Thymus (tissue), 11 donors: ENCODE data around the gene SLC5A5. TPM values are rescaled to one million over a fixed set of nuclear protein-coding genes. Genes with fewer than 3 reads are reported as not detected.
"Not testable (repeated sequence)": the region's sequence is repeated elsewhere in the genome, so short reads cannot be mapped to it uniquely, and the experiment has no call there.

ENCODE experiments used
- DNase-seq, 9 donors: peaks; one replicate each; pipeline ENCODE4 v3.0.0-alpha.2; 2013; ENCODE audit warnings: low spot score in 9 of 9, low read depth in 6 of 9, missing footprints in 1 of 9
- H3K27ac ChIP-seq, 2 donors: one replicate each; pipeline ENCODE4 v1.5.1; 2013; ENCODE audit warnings: control low read depth in 1 of 2, low read depth in 1 of 2, low read length in 1 of 2, mild to moderate bottlenecking in 1 of 2, moderate library complexity in 1 of 2
- H3K27me3 ChIP-seq, 2 donors: one replicate each; pipeline ENCODE4 v1.5.1; 2013; ENCODE audit warnings: low read length in 1 of 2; ENCODE audit not compliant: control insufficient read depth in 2 of 2, insufficient read depth in 1 of 2
- H3K36me3 ChIP-seq, 2 donors: one replicate each; pipeline ENCODE4 v1.5.1; 2013; ENCODE audit warnings: low read length in 1 of 2, mild to moderate bottlenecking in 1 of 2, moderate library complexity in 1 of 2; ENCODE audit not compliant: control insufficient read depth in 2 of 2, insufficient read depth in 2 of 2
- H3K4me1 ChIP-seq, 2 donors: one replicate each; pipeline ENCODE4 v1.5.1; 2013; ENCODE audit warnings: low read length in 2 of 2; ENCODE audit not compliant: control insufficient read depth in 2 of 2, insufficient read depth in 2 of 2
- H3K4me3 ChIP-seq, 2 donors: one replicate each; pipeline ENCODE4 v1.5.1; 2013; ENCODE audit warnings: low read length in 2 of 2, control low read depth in 1 of 2, mild to moderate bottlenecking in 1 of 2
- H3K9me3 ChIP-seq, 2 donors: one replicate each; pipeline ENCODE4 v1.5.1; 2013; ENCODE audit warnings: low read length in 1 of 2, mild to moderate bottlenecking in 1 of 2; ENCODE audit not compliant: control insufficient read depth in 2 of 2, insufficient read depth in 1 of 2
- WGBS: extraction: QIAGEN DNeasy Blood & Tissue Kit; methylation state at CpG from one replicate; pipeline ENCODE4 v1.1.7; 2013; 5-methylcytosine and 5-hydroxymethylcytosine counted together
- polyA plus RNA-seq: library from polyadenylated mRNA; stranded (reverse); fragments of 200-250 nt; gene quantifications from one replicate; pipeline ENCODE4 v1.2.3, GENCODE V29; 2013
- total RNA-seq: library from RNA; stranded (reverse); fragments of 120-200 nt; gene quantifications from one replicate; pipeline ENCODE4 v1.2.4, GENCODE V29; 2013
- donor health status: healthy.

The SLC5A5 gene
- total and polyA plus RNA-seq, 2 donors, result 0.09 to 0.25 TPM

GRCh38 chr19:17877696-17878095 is 6.0 kb downstream of the SLC5A5 start:
- DNase-seq, result no peak
- H3K4me3 ChIP-seq, result no peak overlapping the region
- H3K27me3 ChIP-seq, result peaks cover 12 to 30% of the 10 kb centered on the region in 2 donors
- no peaks in the 10 kb centered on the region for H3K36me3 ChIP-seq
- peaks cover 0 to 5% of the 10 kb centered on the region in 2 donors for H3K9me3 ChIP-seq
- WGBS, result 94% methylated on average over 16 of the region's 16 CpGs
- H3K4me1 ChIP-seq, result peaks cover 5 to 11% of the 10 kb centered on the region in 2 donors
- H3K27ac ChIP-seq, result no peak overlapping the region

- Histone ChIP-seq H3K27me3 (peaks cover 2 to 13% of the 10 kb centered on the region in 2 donors), H3K4me1 (no peaks in the 10 kb centered on the region), H3K36me3 (no peaks in the 10 kb centered on the region), H3K4me3 (no peak overlapping the region), H3K9me3 (no peaks in the 10 kb centered on the region), H3K27ac (no peak overlapping the region)
- WGBS, result 93% methylated on average over 7 of the region's 7 CpGs
- DNase-seq, result no peak
These were observed 7.7 kb downstream of the SLC5A5 start for GRCh38 chr19:17879466-17879865.

DNA sequence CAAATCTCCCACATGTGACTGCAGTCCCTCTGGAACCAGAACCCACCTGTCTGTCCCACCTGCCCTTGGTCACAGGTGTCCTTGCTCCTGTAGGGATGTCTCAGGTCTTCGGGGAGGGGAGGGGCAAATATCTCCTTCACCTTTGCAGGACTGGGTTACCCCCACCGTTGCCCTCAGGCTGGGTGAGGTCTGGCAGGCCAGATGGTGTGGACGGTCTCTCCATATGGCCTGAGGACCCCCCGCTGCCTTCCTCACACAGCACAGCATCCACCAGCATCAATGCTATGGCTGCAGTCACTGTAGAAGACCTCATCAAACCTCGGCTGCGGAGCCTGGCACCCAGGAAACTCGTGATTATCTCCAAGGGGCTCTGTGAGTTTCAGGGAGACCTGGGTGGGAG is 10.0 kb downstream of the SLC5A5 start:
- Histone ChIP-seq H3K36me3 (no peaks in the 10 kb centered on the region), H3K9me3 (no peaks in the 10 kb centered on the region), H3K27me3 (peaks cover 0 to 3% of the 10 kb centered on the region in 2 donors), H3K4me1 (no peaks in the 10 kb centered on the region), H3K4me3 (no peak overlapping the region), H3K27ac (no peak overlapping the region)
- 92% methylated on average over 7 of the region's 7 CpGs for WGBS
- DNase-seq, result no peak

DNA sequence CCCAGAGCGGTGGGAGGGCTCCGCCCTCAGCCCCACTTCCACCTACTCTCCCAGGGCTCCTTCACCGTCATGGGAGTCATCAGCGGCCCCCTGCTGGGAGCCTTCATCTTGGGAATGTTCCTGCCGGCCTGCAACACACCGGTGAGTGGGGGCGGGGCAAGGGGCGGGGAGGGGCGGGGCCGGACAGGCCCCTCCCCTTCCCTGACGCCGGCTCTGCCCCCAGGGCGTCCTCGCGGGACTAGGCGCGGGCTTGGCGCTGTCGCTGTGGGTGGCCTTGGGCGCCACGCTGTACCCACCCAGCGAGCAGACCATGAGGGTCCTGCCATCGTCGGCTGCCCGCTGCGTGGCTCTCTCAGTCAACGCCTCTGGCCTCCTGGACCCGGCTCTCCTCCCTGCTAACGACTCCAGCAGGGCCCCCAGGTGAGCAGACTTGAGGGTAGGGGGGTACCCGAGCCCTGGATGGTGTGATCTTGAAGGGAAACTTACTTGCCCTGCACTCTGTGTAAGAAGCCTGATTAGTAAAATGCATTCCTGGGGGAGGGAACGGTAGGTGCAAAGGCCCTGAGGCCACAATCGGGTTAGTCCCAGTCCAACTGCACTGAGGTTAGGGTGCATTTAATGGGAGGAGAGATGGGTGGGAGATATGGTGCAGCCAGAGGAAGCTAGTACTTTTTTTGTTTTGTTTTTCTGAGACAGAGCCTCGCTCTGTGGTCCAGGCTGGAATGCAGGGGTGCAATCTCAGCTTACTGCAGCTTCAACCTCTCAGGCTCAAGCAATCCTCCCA is 12.1 kb downstream of the SLC5A5 start:
- no peak for DNase-seq
- Histone ChIP-seq H3K27me3 (no peaks in the 10 kb centered on the region), H3K9me3 (no peaks in the 10 kb centered on the region), H3K36me3 (no peaks in the 10 kb centered on the region), H3K4me1 (no peaks in the 10 kb centered on the region), H3K27ac (no peak overlapping the region), H3K4me3 (no peak overlapping the region)
- 92% methylated on average over 33 of the region's 33 CpGs for WGBS

- no peaks in the 10 kb centered on the region for H3K27me3 ChIP-seq
- DNase-seq, result no peak
- H3K27ac ChIP-seq, result no peak overlapping the region
- WGBS, result 95% methylated on average over 7 of the region's 7 CpGs
- H3K4me1 ChIP-seq, result no peaks in the 10 kb centered on the region
- H3K4me3 ChIP-seq, result no peak overlapping the region
- H3K9me3 ChIP-seq, result no peaks in the 10 kb centered on the region
- no peaks in the 10 kb centered on the region for H3K36me3 ChIP-seq
These were observed 14.8 kb downstream of the SLC5A5 start for GRCh38 chr19:17886515-17886914.

- H3K27me3 ChIP-seq, result not testable (repeated sequence)
- 92% methylated on average over 4 of the region's 4 CpGs for WGBS
These were observed 15.5 kb downstream of the SLC5A5 start for GRCh38 chr19:17887221-17887620.

GRCh38 chr19:17888260-17888659 is 16.5 kb downstream of the SLC5A5 start:
- Histone ChIP-seq H3K4me1 (no peaks in the 10 kb centered on the region), H3K27ac (no peak overlapping the region), H3K4me3 (no peak overlapping the region), H3K9me3 (no peaks in the 10 kb centered on the region), H3K36me3 (no peaks in the 10 kb centered on the region), H3K27me3 (no peaks in the 10 kb centered on the region)
- 96% methylated on average over 7 of the region's 7 CpGs for WGBS
- DNase-seq, result no peak

More at GRCh38 chr19:17887221-17887620, 15.5 kb downstream of the SLC5A5 start:
- H3K27ac ChIP-seq, DNase-seq, H3K4me3 ChIP-seq, H3K36me3 ChIP-seq, H3K4me1 ChIP-seq, H3K9me3 ChIP-seq: not testable (repeated sequence)

DNA sequence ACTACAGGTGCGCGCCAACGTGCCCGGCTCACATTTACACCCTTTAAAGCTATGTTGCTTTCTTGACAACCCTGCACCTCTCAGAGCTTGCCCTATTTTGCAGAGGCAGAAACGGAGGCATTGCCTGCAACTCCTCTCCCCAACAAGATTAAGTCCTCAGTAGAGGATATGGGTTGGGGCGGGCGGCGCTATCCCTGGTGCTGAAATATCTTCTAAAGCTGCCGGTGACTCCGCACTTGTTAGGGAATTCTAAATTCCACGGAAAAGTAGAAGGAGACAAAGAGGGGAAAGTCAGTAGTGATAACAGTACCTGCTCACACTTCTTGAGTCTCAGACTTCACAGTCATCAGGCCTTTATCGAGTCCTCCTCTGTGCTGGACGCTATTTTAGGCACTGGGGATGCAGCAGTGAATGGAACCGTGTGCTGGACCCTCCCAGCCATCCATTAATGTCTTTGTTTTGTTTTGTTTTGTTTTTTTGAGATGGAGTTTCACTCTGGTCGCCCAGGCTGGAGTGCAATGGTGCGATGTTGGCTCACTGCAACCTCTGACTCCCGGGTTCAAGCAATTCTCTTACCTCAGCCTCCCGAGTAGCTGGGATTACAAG is 18.0 kb downstream of the SLC5A5 start:
- no peaks in the 10 kb centered on the region for H3K9me3 ChIP-seq
- no peak overlapping the region for H3K27ac ChIP-seq
- no peaks in the 10 kb centered on the region for H3K36me3 ChIP-seq
- H3K4me1 ChIP-seq, result no peaks in the 10 kb centered on the region
- peak in 3 of 9 donors; percentile 29 to 53 (median 34) for DNase-seq
- H3K4me3 ChIP-seq, result no peak overlapping the region
- 76% methylated on average over 18 of the region's 18 CpGs for WGBS
- H3K27me3 ChIP-seq, result no peaks in the 10 kb centered on the region

GRCh38 chr19:17893766-17894165 is 22.0 kb downstream of the SLC5A5 start:
- no peak for DNase-seq
- Histone ChIP-seq H3K36me3 (no peaks in the 10 kb centered on the region), H3K4me1 (no peaks in the 10 kb centered on the region), H3K4me3 (no peak overlapping the region), H3K27ac (no peak overlapping the region), H3K27me3 (no peaks in the 10 kb centered on the region), H3K9me3 (no peaks in the 10 kb centered on the region)
- 90% methylated on average over 9 of the region's 9 CpGs for WGBS
